ENCODE data around the gene PFKP.

Gene PFKP

GRCh38 chr10:3095373-3096139 lies 28.2 kb downstream of the PFKP start:
- no peak overlapping the region for H3K4me3 ChIP-seq (ENCODE audit: insufficient read depth, low read length, poor library complexity, severe bottlenecking)
- peaks cover 22% of the 10 kb centered on the region for H4K20me1 ChIP-seq (ENCODE audit: low read depth, low read length)
- TF ChIP-seq EZH2phosphoT487 (conservative IDR thresholded peaks at IDR 0.05; ENCODE audit: low read length) (no peak), CTCF (IDR thresholded peaks at IDR 0.05; ENCODE audit: insufficient read depth, low read length, poor library complexity, severe bottlenecking) (no peak)
- no peak overlapping the region for H2AFZ ChIP-seq (ENCODE audit: low read depth, low read length, severe bottlenecking)
- no peak overlapping the region for H3K4me2 ChIP-seq (ENCODE audit: low read depth, low read length, poor library complexity, severe bottlenecking)
- H3F3A ChIP-seq (ENCODE audit: insufficient read depth): 0 out of 2 replicates have a peak, but pooled peaks cover 3% of the 10 kb centered on the region
- H3K79me2 ChIP-seq (ENCODE audit: insufficient read depth, low read length): peaks cover 87% of the 10 kb centered on the region
- H3K9me2 ChIP-seq (replicated peaks; ENCODE audit: insufficient read depth, low read length): no peaks in the 10 kb centered on the region
- peaks cover 6% of the 10 kb centered on the region; the same call in 1 of the 2 replicates for H3K36me3 ChIP-seq (ENCODE audit: low read length)
- H3K27me3 ChIP-seq (ENCODE audit: low read length): no peaks in the 10 kb centered on the region
- no peak overlapping the region for H3K27ac ChIP-seq (ENCODE audit: low read depth, low read length)
- no peaks in the 10 kb centered on the region for H3K9me3 ChIP-seq (ENCODE audit: insufficient read depth, low read length)
- no peak overlapping the region for H3K9ac ChIP-seq (ENCODE audit: low read length)

- Histone ChIP-seq H3K27ac (ENCODE audit: low read depth, low read length) (no peak overlapping the region), H3K9me2 (replicated peaks; ENCODE audit: insufficient read depth, low read length) (no peaks in the 10 kb centered on the region), H4K20me1 (ENCODE audit: low read depth, low read length) (peaks cover 17% of the 10 kb centered on the region), H3K4me3 (ENCODE audit: insufficient read depth, low read length, poor library complexity, severe bottlenecking) (no peak overlapping the region), H3K4me2 (ENCODE audit: low read depth, low read length, poor library complexity, severe bottlenecking) (no peak overlapping the region), H3K36me3 (ENCODE audit: low read length) (peaks cover 6% of the 10 kb centered on the region; the same call in 1 of the 2 replicates), H3K9me3 (ENCODE audit: insufficient read depth, low read length) (no peaks in the 10 kb centered on the region), H3F3A (ENCODE audit: insufficient read depth) (0 out of 2 replicates have a peak, but pooled peaks cover 3% of the 10 kb centered on the region), H3K9ac (ENCODE audit: low read length) (no peak overlapping the region), H3K79me2 (ENCODE audit: insufficient read depth, low read length) (peaks cover 81% of the 10 kb centered on the region), H2AFZ (ENCODE audit: low read depth, low read length, severe bottlenecking) (no peak overlapping the region), H3K27me3 (ENCODE audit: low read length) (no peaks in the 10 kb centered on the region)
- no peak for TF ChIP-seq CTCF (IDR thresholded peaks at IDR 0.05; ENCODE audit: insufficient read depth, low read length, poor library complexity, severe bottlenecking)
- TF ChIP-seq EZH2phosphoT487 (conservative IDR thresholded peaks at IDR 0.05; ENCODE audit: low read length): no peak
These were observed 28.8 kb downstream of the PFKP start for GRCh38 chr10:3096149-3096548.

GRCh38 chr10:3097160-3097559 lies 29.8 kb downstream of the PFKP start:
- H3K9me3 ChIP-seq (ENCODE audit: insufficient read depth, low read length): no peaks in the 10 kb centered on the region
- H3K9ac ChIP-seq (ENCODE audit: low read length): no peak overlapping the region
- H3K27ac ChIP-seq (ENCODE audit: low read depth, low read length): no peak overlapping the region
- no peak overlapping the region for H3K4me3 ChIP-seq (ENCODE audit: insufficient read depth, low read length, poor library complexity, severe bottlenecking)
- no peak overlapping the region for H3K4me2 ChIP-seq (ENCODE audit: low read depth, low read length, poor library complexity, severe bottlenecking)
- no peaks in the 10 kb centered on the region for H3K9me2 ChIP-seq (replicated peaks; ENCODE audit: insufficient read depth, low read length)
- no peak overlapping the region for H2AFZ ChIP-seq (ENCODE audit: low read depth, low read length, severe bottlenecking)
- peaks cover 13% of the 10 kb centered on the region; the same call in 1 of the 2 replicates for H4K20me1 ChIP-seq (ENCODE audit: low read depth, low read length)
- no peaks in the 10 kb centered on the region for H3K27me3 ChIP-seq (ENCODE audit: low read length)
- H3K79me2 ChIP-seq (ENCODE audit: insufficient read depth, low read length): peaks cover 71% of the 10 kb centered on the region
- TF ChIP-seq CTCF (IDR thresholded peaks at IDR 0.05; ENCODE audit: insufficient read depth, low read length, poor library complexity, severe bottlenecking): no peak
- no peak for TF ChIP-seq EZH2phosphoT487 (conservative IDR thresholded peaks at IDR 0.05; ENCODE audit: low read length)
- H3K36me3 ChIP-seq (ENCODE audit: low read length): peaks cover 6% of the 10 kb centered on the region; the same call in 1 of the 2 replicates
- 0 out of 2 replicates have a peak, but pooled peaks cover 3% of the 10 kb centered on the region for H3F3A ChIP-seq (ENCODE audit: insufficient read depth)

Data from SU-DHL-6 (cell line).